GM18873 (cell line): Measurements from ENCODE around the gene BCAR3.
"Not testable (repeated sequence)": the region's sequence is repeated elsewhere in the genome, so short reads cannot be mapped to it uniquely, and the experiment has no call there.

Experiments
- ATAC-seq: cut with Tn5 transposase; IDR thresholded peaks from one replicate; pipeline ENCODE4 v1.9.1; 2021; ENCODE audit warnings: mild to moderate bottlenecking, moderate library complexity, moderate number of reproducible peaks; ENCODE audit not compliant: unreplicated experiment, low FRiP score

BCAR3 gene

GRCh38 chr1:93707956-93708355, 26.3 kb upstream of the BCAR3 start:
- ATAC-seq, result peak; percentile 80

DNA sequence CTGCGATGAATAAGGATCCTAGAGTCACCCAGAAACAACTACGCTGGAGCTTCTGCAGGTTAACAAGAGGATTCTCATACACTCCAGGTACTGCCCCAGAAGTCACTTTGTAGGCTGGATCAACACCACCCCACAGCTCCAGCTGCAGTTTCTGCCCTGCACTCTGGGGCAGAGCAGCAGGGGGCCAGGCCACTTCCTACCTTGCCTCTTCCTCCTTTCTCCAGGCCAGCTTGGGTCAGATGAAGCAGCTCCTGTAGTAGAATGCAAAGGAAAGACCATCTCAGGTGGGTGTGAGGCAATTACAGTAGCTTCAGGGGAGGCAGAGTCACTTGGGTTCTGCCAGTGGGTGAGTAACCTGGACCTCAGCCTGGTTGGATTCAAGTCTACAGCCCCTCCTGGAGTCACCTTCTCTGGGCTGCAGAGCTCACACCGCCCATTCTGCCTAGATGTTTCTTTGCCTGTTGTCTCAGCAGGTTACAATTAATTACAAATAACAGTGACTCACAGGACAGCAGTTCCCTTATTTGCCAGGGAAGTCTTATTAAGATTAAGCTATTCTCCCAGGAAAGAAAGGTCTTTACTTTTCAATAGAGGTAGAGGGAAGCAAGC, 24.4 kb upstream of the BCAR3 start:
- no peak for ATAC-seq

DNA sequence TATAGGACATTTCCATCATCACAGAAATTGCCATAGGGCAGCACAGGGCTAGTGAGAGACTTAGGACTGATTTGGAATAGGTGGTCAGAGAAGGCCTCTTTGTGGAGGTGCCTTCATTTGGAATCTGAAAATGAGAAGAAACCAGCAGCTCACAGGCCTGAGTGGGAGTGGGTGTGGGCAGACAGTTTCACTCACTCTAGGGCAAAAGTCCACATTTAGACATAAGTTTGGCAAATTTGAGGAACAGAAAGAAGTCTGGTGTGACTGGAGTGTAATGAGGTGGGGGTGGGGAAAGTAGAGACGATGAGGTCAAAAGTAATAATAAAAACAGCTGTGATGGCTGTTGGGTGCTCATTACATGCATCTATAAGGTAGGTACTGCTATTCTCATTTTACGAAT, 22.4 kb upstream of the BCAR3 start:
- peak; percentile 37 for ATAC-seq

DNA sequence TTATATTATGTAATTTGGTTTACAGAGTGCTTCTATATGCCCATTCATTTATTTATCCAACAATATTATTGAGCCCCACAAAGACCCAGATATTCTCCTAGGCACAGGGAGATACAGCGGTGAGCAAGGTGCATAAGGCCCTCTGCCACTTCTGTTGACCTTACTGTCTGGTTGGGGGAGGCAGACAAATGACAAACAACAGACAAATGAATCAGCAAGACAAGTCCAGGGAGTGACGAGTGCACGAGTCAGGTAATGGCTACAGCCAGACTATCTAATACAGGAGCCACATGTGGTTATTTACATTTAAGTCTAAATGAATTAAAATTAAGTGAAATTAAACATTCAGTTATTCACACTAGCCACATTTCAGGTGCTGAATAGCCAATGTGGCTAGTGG, 22.0 kb upstream of the BCAR3 start:
- no peak for ATAC-seq

GRCh38 chr1:93702828-93703183, 21.2 kb upstream of the BCAR3 start:
- ATAC-seq, result no peak

- ATAC-seq, result no peak
Measured at GRCh38 chr1:93702111-93702827, 20.6 kb upstream of the BCAR3 start.

- no peak for ATAC-seq
Measured at GRCh38 chr1:93701629-93702028, 20.0 kb upstream of the BCAR3 start.

- ATAC-seq, result no peak
Measured at GRCh38 chr1:93700532-93701469, 19.2 kb upstream of the BCAR3 start.

- no peak for ATAC-seq
Measured at GRCh38 chr1:93699503-93700168, 18.0 kb upstream of the BCAR3 start.

GRCh38 chr1:93699049-93699384, 17.4 kb upstream of the BCAR3 start:
- ATAC-seq, result no peak

DNA sequence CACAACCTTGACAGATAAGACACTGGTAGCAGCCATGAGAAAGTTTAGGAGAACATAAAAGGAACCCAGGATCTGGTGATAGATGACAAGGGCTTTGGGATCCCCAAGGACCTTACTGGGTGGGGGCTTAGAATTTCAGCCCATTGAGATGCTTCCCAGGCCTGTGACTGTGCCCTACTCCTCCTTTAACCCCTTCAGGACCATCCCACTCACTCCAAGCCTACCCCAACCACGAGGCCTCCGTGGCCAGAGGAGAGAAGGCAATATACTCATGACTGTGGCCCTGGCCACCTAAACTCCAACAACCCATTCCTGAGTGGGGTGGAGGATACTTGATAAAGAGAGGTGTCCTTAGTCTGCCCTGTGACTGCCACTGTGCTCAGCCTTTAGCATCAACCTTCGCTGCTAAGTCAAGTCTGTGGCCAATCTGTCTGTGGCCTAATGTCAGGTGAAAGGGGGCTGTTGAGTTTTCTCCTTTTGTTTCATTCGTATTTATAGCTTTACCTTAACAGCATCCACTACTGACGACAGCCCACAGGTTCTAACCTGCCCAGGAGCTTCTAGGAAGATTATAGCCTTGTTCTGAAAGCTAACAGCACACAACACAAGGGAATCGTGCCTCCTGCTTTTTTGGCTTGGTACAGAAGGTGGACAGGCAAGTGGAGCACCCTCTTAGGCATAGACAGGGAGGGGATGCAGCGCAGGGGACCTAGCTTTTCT, 16.9 kb upstream of the BCAR3 start:
- ATAC-seq, result no peak

DNA sequence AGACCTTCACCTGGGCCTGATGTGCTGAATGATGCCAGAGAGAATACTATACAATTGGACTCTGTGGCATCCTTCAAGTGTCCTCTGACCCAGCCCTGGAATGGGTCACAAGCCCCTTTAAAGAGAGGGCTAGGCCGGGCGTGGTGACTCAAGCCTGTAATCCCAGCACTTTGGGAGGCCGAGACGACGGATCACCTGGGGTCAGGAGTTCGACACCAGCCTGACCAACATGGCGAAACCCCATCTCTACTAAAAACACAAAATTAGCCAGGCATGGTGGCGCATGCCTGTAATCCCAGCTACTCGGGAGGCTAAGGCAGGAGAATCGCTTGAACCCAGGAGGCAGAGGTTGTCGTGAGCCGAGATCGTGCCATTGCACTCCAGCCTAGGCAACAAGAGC, 15.9 kb upstream of the BCAR3 start:
- not testable (repeated sequence) for ATAC-seq

DNA sequence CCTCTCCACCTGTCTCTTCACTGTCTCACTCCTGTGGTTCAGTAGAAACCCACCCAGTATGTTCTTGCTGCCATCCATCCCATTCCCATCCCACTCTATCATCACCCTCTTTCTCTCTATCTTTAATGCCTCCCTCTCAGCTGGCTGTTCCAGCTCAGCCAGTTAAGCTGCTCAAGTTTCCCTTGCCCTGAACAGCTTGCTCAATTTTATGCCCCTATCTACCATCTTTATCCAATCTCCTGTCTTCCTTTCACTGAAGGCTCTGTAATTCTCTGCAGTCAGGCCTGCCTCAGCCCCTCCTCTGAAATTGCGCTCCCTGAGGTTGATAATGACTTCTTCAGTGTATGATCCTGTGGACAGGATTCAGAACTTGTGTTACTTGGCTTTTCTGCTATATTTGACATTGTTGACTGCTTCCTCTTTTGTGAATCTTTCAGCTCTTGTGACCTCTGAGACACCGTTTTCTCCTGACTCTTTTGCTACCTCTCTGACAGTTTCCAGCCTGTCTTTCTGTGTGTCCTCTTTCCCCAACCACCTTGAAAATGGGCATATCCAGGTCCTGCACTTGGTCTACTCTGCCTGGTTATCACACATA, 13.9 kb upstream of the BCAR3 start:
- ATAC-seq, result peak; percentile 40

- no peak for ATAC-seq
Measured at GRCh38 chr1:93694819-93695218, 13.2 kb upstream of the BCAR3 start.

GRCh38 chr1:93694039-93694438, 12.4 kb upstream of the BCAR3 start:
- ATAC-seq, result no peak

- peak; percentile 60 for ATAC-seq
Measured at GRCh38 chr1:93692983-93693591, 11.4 kb upstream of the BCAR3 start.

DNA sequence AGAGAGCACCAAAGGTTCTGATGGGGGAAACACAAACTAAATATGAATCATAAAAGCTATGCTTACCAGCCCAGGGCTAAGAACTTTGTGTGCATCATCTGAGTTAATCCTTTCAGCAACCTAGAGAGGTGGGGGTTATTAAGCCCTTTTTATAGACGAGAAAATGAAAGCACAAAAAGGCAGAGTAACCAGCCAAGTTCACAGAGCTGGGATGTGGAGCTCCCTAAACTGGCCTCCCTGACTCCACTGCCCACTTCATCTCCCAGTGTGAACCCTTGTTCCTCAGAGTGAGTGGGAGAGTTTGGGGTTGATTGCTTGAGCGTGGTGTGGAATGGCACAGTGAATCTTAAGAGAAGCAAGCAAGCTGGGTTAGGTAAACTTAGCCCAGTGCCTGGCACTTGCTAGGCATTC, 10.8 kb upstream of the BCAR3 start:
- ATAC-seq, result no peak

DNA sequence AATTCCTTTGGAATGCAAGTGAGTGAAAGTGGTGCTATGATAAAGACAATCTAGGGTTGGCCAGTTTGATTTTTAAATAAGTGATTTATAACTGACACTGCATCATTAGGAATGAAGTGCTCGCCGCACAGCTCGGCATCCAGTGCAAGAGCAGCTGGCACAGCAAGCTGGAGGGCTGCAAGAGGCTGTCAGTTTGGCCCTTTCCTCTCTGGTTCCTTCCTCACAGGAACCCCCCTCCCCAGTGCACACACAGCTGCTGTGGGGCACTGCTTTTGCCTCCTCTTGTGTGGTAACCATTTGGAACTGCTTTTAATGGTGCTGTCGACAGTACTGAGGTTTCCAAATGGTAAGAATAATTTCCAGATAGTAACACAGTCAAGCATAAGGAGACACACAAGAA, 10.4 kb upstream of the BCAR3 start:
- no peak for ATAC-seq

- ATAC-seq, result no peak
Measured at GRCh38 chr1:93690921-93691789, 9.5 kb upstream of the BCAR3 start.
